RPMI7951 (cell line): ENCODE results near the gene IGF2R. TPM values are rescaled to one million over a fixed set of nuclear protein-coding genes. Genes with fewer than 3 reads are reported as not detected.

ENCODE experiments used
- DNase-seq: peaks from one replicate; pipeline ENCODE4 v3.0.0-alpha.2; 2012; ENCODE audit warnings: low read depth
- total RNA-seq: library from RNA; depleted of rRNA; stranded (reverse); fragments of >200 nt; shearing (Covaris generic); gene quantifications from 2 replicates; pipeline ENCODE4 v1.2.3, GENCODE V29; 2014

The IGF2R gene
- total RNA-seq, 1 experiment from 2014 or later, result 36.2 TPM

- DNase-seq, result no peak
Measured at GRCh38 chr6:160049346-160049745, 80.5 kb downstream of the IGF2R start.

GRCh38 chr6:160050022-160050421 lies 81.1 kb downstream of the IGF2R start:
- no peak for DNase-seq

- DNase-seq, result peak; percentile 15
Measured at GRCh38 chr6:160051390-160051789, 82.5 kb downstream of the IGF2R start.

GRCh38 chr6:160054271-160054670 lies 85.4 kb downstream of the IGF2R start:
- DNase-seq, result no peak

GRCh38 chr6:160054913-160055312 lies 86.0 kb downstream of the IGF2R start:
- DNase-seq, result no peak

GRCh38 chr6:160055378-160055777 lies 86.5 kb downstream of the IGF2R start:
- DNase-seq, result no peak

- no peak for DNase-seq
Measured at GRCh38 chr6:160055813-160056212, 86.9 kb downstream of the IGF2R start.

- DNase-seq, result no peak
Measured at GRCh38 chr6:160057080-160057479, 88.2 kb downstream of the IGF2R start.

GRCh38 chr6:160058603-160059215 lies 89.8 kb downstream of the IGF2R start:
- no peak for DNase-seq

- no peak for DNase-seq
Measured at GRCh38 chr6:160060221-160060620, 91.3 kb downstream of the IGF2R start.

GRCh38 chr6:160060920-160061447 lies 92.1 kb downstream of the IGF2R start:
- no peak for DNase-seq

- DNase-seq, result no peak
Measured at GRCh38 chr6:160063771-160064413, 95.0 kb downstream of the IGF2R start.

- DNase-seq, result no peak
Measured at GRCh38 chr6:160065200-160065599, 96.3 kb downstream of the IGF2R start.

- no peak for DNase-seq
Measured at GRCh38 chr6:160067564-160067963, 98.7 kb downstream of the IGF2R start.

GRCh38 chr6:160068346-160068745 lies 99.5 kb downstream of the IGF2R start:
- no peak for DNase-seq

GRCh38 chr6:160069050-160069454 lies 100.2 kb downstream of the IGF2R start:
- no peak for DNase-seq

GRCh38 chr6:160069459-160069858 lies 100.6 kb downstream of the IGF2R start:
- no peak for DNase-seq

GRCh38 chr6:160070427-160070826 lies 101.5 kb downstream of the IGF2R start:
- DNase-seq, result no peak

- DNase-seq, result no peak
Measured at GRCh38 chr6:160070831-160071230, 101.9 kb downstream of the IGF2R start.

GRCh38 chr6:160071805-160072690 lies 103.2 kb downstream of the IGF2R start:
- DNase-seq, result peak; percentile 9

- no peak for DNase-seq
Measured at GRCh38 chr6:160073272-160073671, 104.4 kb downstream of the IGF2R start.

- DNase-seq, result no peak
Measured at GRCh38 chr6:160076009-160076408, 107.1 kb downstream of the IGF2R start.
